ENCODE results near the gene CDC26. TPM values are rescaled to one million over a fixed set of nuclear protein-coding genes. Genes with fewer than 3 reads are reported as not detected.

The CDC26 gene
- total and polyA plus RNA-seq, 10 of the 15 experiments (the other 5 are each of a cell fraction or from before 2014, with no cell fraction given), result 28.2 to 156 (median 61.5) TPM

DNA sequence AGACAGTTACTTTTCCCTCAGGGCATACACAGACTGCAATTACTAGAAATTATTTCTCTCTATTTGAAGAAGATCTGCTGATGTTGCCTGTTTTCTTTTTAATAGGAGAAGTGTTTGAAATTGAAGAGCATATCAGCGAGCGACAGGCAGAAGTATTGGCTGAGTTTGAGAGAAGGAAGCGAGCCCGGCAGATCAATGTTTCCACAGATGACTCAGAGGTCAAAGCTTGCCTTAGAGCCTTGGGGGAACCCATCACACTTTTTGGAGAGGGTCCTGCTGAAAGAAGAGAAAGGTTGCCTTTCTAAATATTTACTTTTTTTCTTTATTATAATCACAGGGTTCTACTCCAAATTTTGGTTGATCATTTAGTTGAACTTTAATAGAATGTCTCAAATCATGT lies 3.5 kb upstream of the CDC26 start:
- H3K79me2 ChIP-seq (ENCODE audit: control insufficient read depth, insufficient read depth, low read length), result peaks cover 36% of the 10 kb centered on the region
- FAIRE-seq (no peak), DNase-seq (ENCODE audit: low read depth, low spot score) (no peak), ATAC-seq (no peak)
- no peak for TF ChIP-seq NRF1 (conservative IDR thresholded peaks at IDR 0.05; ENCODE audit: low read depth, low read length)
- TF ChIP-seq, protein P1, sequence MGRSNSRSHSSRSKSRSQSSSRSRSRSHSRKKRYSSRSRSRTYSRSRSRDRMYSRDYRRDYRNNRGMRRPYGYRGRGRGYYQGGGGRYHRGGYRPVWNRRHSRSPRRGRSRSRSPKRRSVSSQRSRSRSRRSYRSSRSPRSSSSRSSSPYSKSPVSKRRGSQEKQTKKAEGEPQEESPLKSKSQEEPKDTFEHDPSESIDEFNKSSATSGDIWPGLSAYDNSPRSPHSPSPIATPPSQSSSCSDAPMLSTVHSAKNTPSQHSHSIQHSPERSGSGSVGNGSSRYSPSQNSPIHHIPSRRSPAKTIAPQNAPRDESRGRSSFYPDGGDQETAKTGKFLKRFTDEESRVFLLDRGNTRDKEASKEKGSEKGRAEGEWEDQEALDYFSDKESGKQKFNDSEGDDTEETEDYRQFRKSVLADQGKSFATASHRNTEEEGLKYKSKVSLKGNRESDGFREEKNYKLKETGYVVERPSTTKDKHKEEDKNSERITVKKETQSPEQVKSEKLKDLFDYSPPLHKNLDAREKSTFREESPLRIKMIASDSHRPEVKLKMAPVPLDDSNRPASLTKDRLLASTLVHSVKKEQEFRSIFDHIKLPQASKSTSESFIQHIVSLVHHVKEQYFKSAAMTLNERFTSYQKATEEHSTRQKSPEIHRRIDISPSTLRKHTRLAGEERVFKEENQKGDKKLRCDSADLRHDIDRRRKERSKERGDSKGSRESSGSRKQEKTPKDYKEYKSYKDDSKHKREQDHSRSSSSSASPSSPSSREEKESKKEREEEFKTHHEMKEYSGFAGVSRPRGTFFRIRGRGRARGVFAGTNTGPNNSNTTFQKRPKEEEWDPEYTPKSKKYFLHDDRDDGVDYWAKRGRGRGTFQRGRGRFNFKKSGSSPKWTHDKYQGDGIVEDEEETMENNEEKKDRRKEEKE (IDR thresholded peaks at IDR 0.05), result no peak
- no peaks in the 10 kb centered on the region for H3K27me3 ChIP-seq (replicated peaks in 1 of 2; ENCODE audit: control insufficient read depth in 2 of 2, insufficient read depth in 2 of 2, low read length in 1 of 2)
- intact Hi-C loops (cut with micrococcal nuclease; ENCODE audit: unreplicated experiment) (loop anchor here (5.0 to 10.0 kb wide), 3 partner anchors 63 to 1106 kb away; partner anchors contain the start of genes AKNA and WDR31), in situ Hi-C loops (cut with MboI) (no loop called here)
- no peaks in the 10 kb centered on the region for H4K20me1 ChIP-seq (ENCODE audit: control insufficient read depth, insufficient read depth)
- H3K4me3 ChIP-seq, result no peak overlapping the region
- no peak overlapping the region for H3K27ac ChIP-seq (ENCODE audit: control insufficient read depth, insufficient read depth)
- no peak overlapping the region for H3K9ac ChIP-seq (ENCODE audit: control insufficient read depth, insufficient read depth, low read length)
- H3K36me3 ChIP-seq (ENCODE audit: control insufficient read depth in 2 of 2, insufficient read depth in 2 of 2, low read length in 1 of 2), result peaks cover 6 to 17% of the 10 kb centered on the region in 2 experiments
- WGBS (ENCODE audit: insufficient coverage, insufficient replicate concordance, low lambda C conversion rate, missing lambda C conversion rate), result 80% methylated on average over 4 of the region's 4 CpGs
- CTCF ChIA-PET, result interaction anchor here (7.8 to 8.5 kb wide), 2 partner anchors 122 to 378 kb away, joined by 96 to 117 read pairs; partner anchors contain the start of gene ALAD
- RAD21 ChIA-PET (ENCODE audit: unreplicated experiment), result no interaction called here
- H2AFZ ChIP-seq (ENCODE audit: control insufficient read depth, low read depth, low read length), result no peak overlapping the region
- POLR2A ChIA-PET, result interaction anchor here (0.6 to 1.1 kb wide), 3 partner anchors 97 to 232 kb away, joined by 3 read pairs; no protein-coding TSS in a partner anchor
- peaks cover 8% of the 10 kb centered on the region; the same call in 1 of the 2 replicates for H3K4me1 ChIP-seq (ENCODE audit: control insufficient read depth, insufficient read depth, low read length)
- no peak overlapping the region for H3K4me2 ChIP-seq (ENCODE audit: control insufficient read depth, insufficient read depth)
- SMC1A ChIA-PET (ENCODE audit: uncharacterized antibody, unreplicated experiment), result interaction anchor here (1.4 kb wide), 1 partner anchor 131 kb away, joined by 5 read pairs; the partner anchor contains the start of genes C9orf43 and POLE3
- no peaks in the 10 kb centered on the region for H3K9me3 ChIP-seq (replicated peaks; ENCODE audit: control insufficient read depth, insufficient read depth, low read length)
- BruUV-seq (replicated peaks), result no TSS peak

Data from GM12878 (cell line).